ENCODE results near the gene ZNHIT2.

GRCh38 chr11:65107078-65107477 is 10.4 kb downstream of the ZNHIT2 start:
- TF ChIP-seq CTCF (IDR thresholded peaks at IDR 0.05; ENCODE audit: low read depth, low read length, poor library complexity, severe bottlenecking) = no peak
- no peak for TF ChIP-seq EZH2phosphoT487 (IDR thresholded peaks at IDR 0.05; ENCODE audit: borderline replicate concordance, low read length)
